Type B pancreatic cell (in vitro differentiated cells): Measurements from ENCODE around the gene RNF126. TPM values are rescaled to one million over a fixed set of nuclear protein-coding genes. Genes with fewer than 3 reads are reported as not detected.

Experiments
- DNase-seq: peaks from one replicate; pipeline ENCODE4 v3.0.0; 2021; ENCODE audit warnings: mixed read lengths; ENCODE audit not compliant: unreplicated experiment; ENCODE audit errors: extremely low spot score
- H3K27ac Mint-ChIP-seq: 2 replicates; pipeline ENCODE4 v1.8.0; 2021; ENCODE audit warnings: mild to moderate bottlenecking, mixed read lengths
- H3K27me3 Mint-ChIP-seq: 2 replicates; pipeline ENCODE4 v1.8.0; 2021; ENCODE audit warnings: mixed read lengths
- H3K36me3 Mint-ChIP-seq: 2 replicates; pipeline ENCODE4 v1.8.0; 2021; ENCODE audit warnings: mixed read lengths
- H3K4me1 Mint-ChIP-seq: one replicate; pipeline ENCODE4 v1.8.0; 2021; ENCODE audit warnings: mixed read lengths; ENCODE audit not compliant: unreplicated experiment
- H3K4me3 Mint-ChIP-seq: 2 replicates; pipeline ENCODE4 v1.8.0; 2021; ENCODE audit warnings: mild to moderate bottlenecking, mixed read lengths
- H3K9me3 Mint-ChIP-seq: 2 replicates; pipeline ENCODE4 v1.8.0; 2021; ENCODE audit warnings: mixed read lengths
- CTCF ChIP-seq: fragments of 200-600 bp; sonication (generic); conservative IDR thresholded peaks from 2 replicates; pipeline ENCODE4 v1.5.0; 2021; ENCODE audit warnings: antibody characterized with exemption, mild to moderate bottlenecking
- total RNA-seq: library from RNA; stranded (reverse); gene quantifications from 2 replicates; pipeline ENCODE4 v1.2.1, GENCODE V29; 2021; ENCODE audit warnings: low replicate concordance

Gene RNF126
- total RNA-seq, 1 donor from 2014 or later = 38.1 TPM

- Mint-ChIP-seq H3K4me1 (no peaks in the 10 kb centered on the region), H3K27ac (no peak overlapping the region), H3K9me3 (no peaks in the 10 kb centered on the region), H3K4me3 (no peak overlapping the region), H3K27me3 (no peaks in the 10 kb centered on the region), H3K36me3 (no peaks in the 10 kb centered on the region)
- TF ChIP-seq CTCF = no peak
- no peak for DNase-seq
Observed at GRCh38 chr19:644789-645188, 18.2 kb downstream of the RNF126 start.

DNA sequence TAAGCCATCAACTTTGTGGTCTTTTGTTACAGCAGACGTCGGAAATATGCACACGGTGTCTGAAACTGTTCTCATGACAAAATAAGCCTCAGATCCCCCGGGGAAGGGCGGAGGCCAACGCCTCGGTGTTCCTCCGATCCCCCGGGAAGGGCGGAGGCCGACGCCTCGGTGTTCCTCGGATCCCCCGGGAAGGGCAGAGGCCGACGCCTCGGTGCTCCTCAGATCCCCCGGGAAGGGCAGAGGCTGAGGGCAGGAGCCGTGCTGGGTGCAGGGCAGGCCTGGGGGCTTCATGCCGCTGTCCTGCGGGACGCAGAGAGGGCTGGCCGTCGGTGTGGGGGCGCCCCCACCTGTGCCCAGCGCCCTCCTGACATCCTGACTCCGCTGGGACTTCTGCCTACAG is 18.7 kb downstream of the RNF126 start:
- peaks cover 1% of the 10 kb centered on the region for H3K4me1 Mint-ChIP-seq
- peaks cover 1% of the 10 kb centered on the region for H3K27me3 Mint-ChIP-seq
- no peaks in the 10 kb centered on the region for H3K36me3 Mint-ChIP-seq
- no peak overlapping the region for H3K27ac Mint-ChIP-seq
- DNase-seq = no peak
- H3K9me3 Mint-ChIP-seq = no peaks in the 10 kb centered on the region
- no peak overlapping the region for H3K4me3 Mint-ChIP-seq
- no peak for TF ChIP-seq CTCF

GRCh38 chr19:643736-644135 is 19.3 kb downstream of the RNF126 start:
- no peak for DNase-seq
- Mint-ChIP-seq H3K27me3 (peaks cover 4% of the 10 kb centered on the region), H3K27ac (no peak overlapping the region), H3K36me3 (no peaks in the 10 kb centered on the region), H3K4me3 (no peak overlapping the region), H3K4me1 (peaks cover 4% of the 10 kb centered on the region), H3K9me3 (no peaks in the 10 kb centered on the region)
- TF ChIP-seq CTCF = no peak

GRCh38 chr19:642767-643727 is 20.0 kb downstream of the RNF126 start:
- H3K4me3 Mint-ChIP-seq = no peak overlapping the region
- H3K4me1 Mint-ChIP-seq = peaks cover 4% of the 10 kb centered on the region
- H3K27me3 Mint-ChIP-seq = peaks cover 4% of the 10 kb centered on the region
- no peaks in the 10 kb centered on the region for H3K36me3 Mint-ChIP-seq
- no peak for DNase-seq
- H3K27ac Mint-ChIP-seq = no peak overlapping the region
- TF ChIP-seq CTCF = no peak
- no peaks in the 10 kb centered on the region for H3K9me3 Mint-ChIP-seq

DNA sequence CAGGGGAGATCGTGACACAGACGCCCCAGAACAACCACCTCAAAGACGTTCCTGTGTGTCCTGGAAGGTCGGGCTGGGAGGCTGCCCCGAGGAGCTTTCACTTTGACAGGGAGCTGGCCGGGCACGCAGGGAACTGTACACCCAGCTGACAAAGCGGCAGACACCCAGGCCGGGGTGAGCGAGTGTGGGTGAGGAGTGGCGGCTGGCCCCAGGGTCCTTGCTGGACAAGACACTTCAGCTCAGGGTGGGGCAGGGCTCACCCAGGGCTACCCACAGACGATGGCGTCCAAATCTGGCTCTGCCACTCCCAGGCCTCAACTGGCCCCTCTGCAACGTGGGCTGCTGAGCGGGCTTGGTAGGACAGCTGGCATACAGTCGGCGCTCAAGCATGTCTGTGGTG is 21.3 kb downstream of the RNF126 start:
- no peak for DNase-seq
- Mint-ChIP-seq H3K9me3 (no peaks in the 10 kb centered on the region), H3K36me3 (no peaks in the 10 kb centered on the region), H3K27me3 (peaks cover 4% of the 10 kb centered on the region), H3K4me3 (no peak overlapping the region), H3K4me1 (peaks cover 4% of the 10 kb centered on the region), H3K27ac (peak overlapping the region; percentile 36)
- no peak for TF ChIP-seq CTCF
